Fibroblast of pulmonary artery (primary cell): ENCODE results near the gene RNF111.
A peak's percentile ranks its signal among the peaks of the same experiment; 100 is the strongest.

Source experiments
- DNase-seq: peaks from one replicate; pipeline ENCODE4 v3.0.0-alpha.2; 2010; ENCODE audit warnings: low read depth
- H3K4me3 ChIP-seq: replicated peaks from 2 replicates; pipeline ENCODE4 v1.5.1; 2011; ENCODE audit warnings: low read depth, mild to moderate bottlenecking, control low read depth, low read length, moderate library complexity
- CTCF ChIP-seq: IDR thresholded peaks from 2 replicates; pipeline ENCODE4 v1.5.1; 2011; ENCODE audit warnings: mild to moderate bottlenecking, control low read depth, low read length, inconsistent platforms; ENCODE audit errors: missing control alignments

RNF111 gene

DNA sequence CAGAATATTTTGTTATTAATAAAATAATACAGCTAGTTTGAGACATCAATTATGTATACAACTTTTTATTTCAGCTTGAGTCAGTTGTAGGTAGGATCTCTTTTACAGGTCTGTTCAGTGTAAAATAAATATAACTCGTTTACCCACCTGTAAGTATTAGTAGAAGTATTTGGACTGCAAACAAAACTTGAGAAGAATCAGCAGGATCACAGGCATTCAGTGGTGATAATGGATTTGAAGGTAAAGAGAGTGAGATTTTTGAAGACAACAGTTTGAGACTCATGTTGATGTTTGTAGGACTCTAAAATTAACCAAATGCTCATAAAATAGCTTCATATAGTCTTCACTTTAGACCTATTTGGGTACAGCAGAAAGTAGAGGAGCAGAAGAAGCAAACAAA lies 82.0 kb downstream of the RNF111 start:
- H3K4me3 ChIP-seq = no peak overlapping the region
- TF ChIP-seq CTCF = no peak
- no peak for DNase-seq

- no peak overlapping the region for H3K4me3 ChIP-seq
- DNase-seq = no peak
- no peak for TF ChIP-seq CTCF
Measured at GRCh38 chr15:59074607-59075006, 87.1 kb downstream of the RNF111 start.

- no peak overlapping the region for H3K4me3 ChIP-seq
- no peak for TF ChIP-seq CTCF
- no peak for DNase-seq
Measured at GRCh38 chr15:59087731-59088130, 100.3 kb downstream of the RNF111 start.

DNA sequence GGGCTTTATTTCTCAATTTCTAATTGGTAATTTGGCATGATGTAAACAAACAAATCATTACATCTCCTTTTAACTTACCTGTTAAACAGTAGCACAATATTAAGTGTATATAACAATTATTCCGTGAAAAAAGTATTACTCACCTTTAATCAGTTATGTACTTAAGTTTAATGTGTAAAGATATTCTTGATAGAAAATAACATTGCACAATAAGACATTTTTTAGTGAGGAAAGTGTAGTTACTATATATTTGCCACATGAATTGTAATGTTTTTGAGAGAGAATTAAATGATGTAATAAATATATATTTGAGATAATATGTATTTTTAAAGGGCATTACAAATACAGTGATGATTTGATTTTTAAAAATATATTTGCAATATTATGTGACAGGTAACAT lies 106.6 kb downstream of the RNF111 start:
- H3K4me3 ChIP-seq = no peak overlapping the region
- TF ChIP-seq CTCF = no peak
- no peak for DNase-seq

GRCh38 chr15:59096429-59096828 lies 109.0 kb downstream of the RNF111 start:
- DNase-seq = no peak
- no peak for TF ChIP-seq CTCF
- no peak overlapping the region for H3K4me3 ChIP-seq

- DNase-seq = no peak
- no peak overlapping the region for H3K4me3 ChIP-seq
- no peak for TF ChIP-seq CTCF
Measured at GRCh38 chr15:59099162-59099685, 111.8 kb downstream of the RNF111 start.

DNA sequence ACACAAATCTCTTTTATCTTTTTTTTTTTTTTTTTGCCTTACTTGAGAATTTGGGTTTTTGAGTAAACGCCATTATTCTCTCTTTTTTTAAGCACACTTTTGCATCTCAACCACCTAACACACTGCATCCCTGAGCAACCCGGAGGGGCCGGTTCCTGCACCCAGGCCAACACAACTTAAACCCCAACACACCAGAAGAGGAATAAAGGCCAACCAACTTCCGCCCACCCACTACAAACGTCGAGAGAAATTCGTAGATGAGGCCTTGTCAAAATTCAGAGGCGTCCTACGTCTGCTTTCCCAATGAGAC lies 117.1 kb downstream of the RNF111 start:
- TF ChIP-seq CTCF = no peak

More for the DNA sequence above, 117.1 kb downstream of the RNF111 start:
- DNase-seq = no peak
- H3K4me3 ChIP-seq = peak overlapping the region; percentile 89
